HG02763 (cell line): Measurements from ENCODE around the gene BICC1.

Experiments
- ATAC-seq: cut with Tn5 transposase; IDR thresholded peaks from one replicate; pipeline ENCODE4 v1.9.1; 2021; ENCODE audit warnings: mild to moderate bottlenecking, moderate library complexity; ENCODE audit not compliant: unreplicated experiment

BICC1 gene

GRCh38 chr10:58642283-58642682 lies 129.6 kb downstream of the BICC1 start:
- no peak for ATAC-seq

GRCh38 chr10:58642916-58643428 lies 130.3 kb downstream of the BICC1 start:
- ATAC-seq: no peak

GRCh38 chr10:58644311-58644710 lies 131.6 kb downstream of the BICC1 start:
- ATAC-seq: no peak

- no peak for ATAC-seq
Observed at GRCh38 chr10:58645416-58646146, 132.9 kb downstream of the BICC1 start.

- no peak for ATAC-seq
Observed at GRCh38 chr10:58647376-58648112, 134.9 kb downstream of the BICC1 start.

- no peak for ATAC-seq
Observed at GRCh38 chr10:58648131-58648530, 135.5 kb downstream of the BICC1 start.

- ATAC-seq: no peak
Observed at GRCh38 chr10:58651040-58651439, 138.4 kb downstream of the BICC1 start.

GRCh38 chr10:58651742-58652141 lies 139.1 kb downstream of the BICC1 start:
- no peak for ATAC-seq

- no peak for ATAC-seq
Observed at GRCh38 chr10:58653139-58653538, 140.5 kb downstream of the BICC1 start.

GRCh38 chr10:58660575-58661255 lies 148.0 kb downstream of the BICC1 start:
- no peak for ATAC-seq

GRCh38 chr10:58661336-58661735 lies 148.7 kb downstream of the BICC1 start:
- no peak for ATAC-seq

GRCh38 chr10:58661902-58662301 lies 149.2 kb downstream of the BICC1 start:
- ATAC-seq: no peak

- ATAC-seq: no peak
Observed at GRCh38 chr10:58662314-58662713, 149.6 kb downstream of the BICC1 start.

- no peak for ATAC-seq
Observed at GRCh38 chr10:58665361-58665760, 152.7 kb downstream of the BICC1 start.

- ATAC-seq: no peak
Observed at GRCh38 chr10:58666024-58666423, 153.4 kb downstream of the BICC1 start.

- ATAC-seq: no peak
Observed at GRCh38 chr10:58667658-58668310, 155.1 kb downstream of the BICC1 start.

GRCh38 chr10:58672845-58673244 lies 160.2 kb downstream of the BICC1 start:
- ATAC-seq: no peak

- no peak for ATAC-seq
Observed at GRCh38 chr10:58674251-58674650, 161.6 kb downstream of the BICC1 start.

GRCh38 chr10:58675321-58675720 lies 162.6 kb downstream of the BICC1 start:
- ATAC-seq: no peak

GRCh38 chr10:58691528-58691927 lies 178.9 kb downstream of the BICC1 start:
- no peak for ATAC-seq

- ATAC-seq: no peak
Observed at GRCh38 chr10:58693919-58694318, 181.2 kb downstream of the BICC1 start.
